Endothelial cell of umbilical vein (primary cell): ENCODE measurements around the gene NR0B1. TPM values are rescaled to one million over a fixed set of nuclear protein-coding genes. Genes with fewer than 3 reads are reported as not detected.

Source experiments
- BruUV-seq: library from RNA; stranded (reverse); fragments of 400-500 nt; replicated peaks from 2 replicates; lab custom pipeline; 2021; lab: Mats Ljungman, UMichigan
- CTCF ChIA-PET: fragments of 300-600, 350-600 bp; sonication (Branson Sonifier 250); formaldehyde crosslinking; loops from one replicate; lab custom pipeline; 2021; ENCODE audit warnings: antibody characterized with exemption, inconsistent platforms; lab: Charles Lee
- POLR2A ChIA-PET: fragments of 300-600, 350-600 bp; sonication (Branson Sonifier 250); formaldehyde crosslinking; loops from one replicate; lab custom pipeline; 2021; ENCODE audit warnings: antibody characterized with exemption, inconsistent platforms; lab: Charles Lee
- DNase-seq: peaks from one replicate; pipeline ENCODE4 v3.0.0-alpha.2; 2011; ENCODE audit warnings: low read depth, low spot score
- FAIRE-seq: peaks from 2 replicates; lab custom pipeline; 2011; peaks lifted over from hg19 to GRCh38; lab: Jason Lieb, UNC
- H2AFZ ChIP-seq: 2 replicates; pipeline ENCODE4 v1.6.0; 2012; ENCODE audit warnings: low read depth, low read length, control low read depth, inconsistent platforms
- H3K27ac ChIP-seq: 2 replicates; pipeline ENCODE4 v1.5.1; 2011; ENCODE audit warnings: low read depth, mild to moderate bottlenecking, control low read depth, low read length, moderate library complexity; ENCODE audit not compliant: insufficient read depth
- H3K27me3 ChIP-seq, 2 experiments: 2 replicates each; pipeline versions ENCODE4 v1.6.0 to v1.6.1; 2011; ENCODE audit warnings: low read length in 2 of 2, mixed read lengths in 1 of 2; ENCODE audit not compliant: control insufficient read depth in 2 of 2, insufficient read depth in 2 of 2
- H3K36me3 ChIP-seq, 2 experiments: 2 replicates in 1 of 2; 3 replicates in 1 of 2; pipeline ENCODE4 v1.5.1; 2011; ENCODE audit warnings: low read length in 2 of 2, mild to moderate bottlenecking in 1 of 2, moderate library complexity in 1 of 2; ENCODE audit not compliant: control insufficient read depth in 2 of 2, insufficient read depth in 2 of 2; ENCODE audit errors: extremely low read depth in 1 of 2
- H3K4me1 ChIP-seq: 3 replicates; pipeline ENCODE4 v1.5.1; 2011; ENCODE audit warnings: mild to moderate bottlenecking, low read length; ENCODE audit not compliant: control insufficient read depth, insufficient read depth; ENCODE audit errors: extremely low read depth
- H3K4me2 ChIP-seq: 2 replicates; pipeline ENCODE4 v1.6.1; 2011; ENCODE audit warnings: low read length, control low read depth, mixed read lengths; ENCODE audit not compliant: insufficient read depth
- H3K4me3 ChIP-seq, 3 experiments: fragments of 200-600 bp in 1 of 3; sonication (generic), shearing (Covaris generic) in 1 of 3; replicated peaks in 1 of 3; 2 replicates each; pipeline ENCODE4 v1.5.1; 2011 to 2016; ENCODE audit warnings: control low read depth in 3 of 3, low read length in 3 of 3, mild to moderate bottlenecking in 2 of 3, inconsistent platforms in 1 of 3, low read depth in 1 of 3, moderate library complexity in 1 of 3; ENCODE audit not compliant: insufficient read depth in 1 of 3
- H3K79me2 ChIP-seq: 2 replicates; pipeline ENCODE4 v1.6.0; 2012; ENCODE audit warnings: low read length, inconsistent platforms; ENCODE audit not compliant: control insufficient read depth, insufficient read depth
- H3K9ac ChIP-seq: replicated peaks from 2 replicates; pipeline ENCODE3; 2011; ENCODE audit warnings: low read length, control low read depth; ENCODE audit not compliant: insufficient read depth; ENCODE audit errors: extremely low read depth
- H3K9me1 ChIP-seq: replicated peaks from 3 replicates; pipeline ENCODE4 v1.6.0; 2011; ENCODE audit warnings: mild to moderate bottlenecking, low read length; ENCODE audit not compliant: control insufficient read depth, insufficient read depth; ENCODE audit errors: extremely low read depth
- H3K9me3 ChIP-seq: replicated peaks from 2 replicates; pipeline ENCODE4 v1.5.1; 2012; ENCODE audit warnings: low read length, inconsistent platforms; ENCODE audit not compliant: control insufficient read depth, insufficient read depth
- H4K20me1 ChIP-seq: replicated peaks from 2 replicates; pipeline ENCODE3; 2011; ENCODE audit warnings: mild to moderate bottlenecking, low read length; ENCODE audit not compliant: control insufficient read depth, insufficient read depth; ENCODE audit errors: extremely low read depth
- EZH2 ChIP-seq: IDR thresholded peaks from 2 replicates; pipeline ENCODE4 v1.6.1; 2012; ENCODE audit warnings: borderline replicate concordance, low read depth, mild to moderate bottlenecking, moderate library complexity, low read length, inconsistent platforms; ENCODE audit not compliant: severe bottlenecking
- FOS ChIP-seq: IDR thresholded peaks from 2 replicates; pipeline ENCODE4 v1.6.1; 2011; ENCODE audit warnings: mild to moderate bottlenecking, low read length, moderate library complexity, borderline replicate concordance; ENCODE audit not compliant: insufficient read depth
- GATA2 ChIP-seq: IDR thresholded peaks from 2 replicates; pipeline ENCODE4 v1.7.0; 2011; ENCODE audit warnings: low read depth, mild to moderate bottlenecking, moderate library complexity, mixed read lengths, low read length; ENCODE audit not compliant: insufficient read length, insufficient read depth
- JUN ChIP-seq: IDR thresholded peaks from 2 replicates; pipeline ENCODE4 v1.6.1; 2011; ENCODE audit warnings: borderline replicate concordance, low read depth; ENCODE audit not compliant: insufficient read length, insufficient read depth
- MYC ChIP-seq: IDR thresholded peaks from one replicate; pipeline ENCODE4 v1.6.1; 2011; ENCODE audit warnings: mild to moderate bottlenecking, low read depth, low read length
- POLR2A ChIP-seq: IDR thresholded peaks from 2 replicates; pipeline ENCODE4 v1.6.1; 2012; ENCODE audit warnings: low read depth, mild to moderate bottlenecking, control low read depth, low read length
- POLR2AphosphoS5 ChIP-seq: IDR thresholded peaks from 2 replicates; pipeline ENCODE4 v1.6.1; 2012; ENCODE audit warnings: low read depth, mild to moderate bottlenecking, control low read depth, low read length, moderate library complexity; ENCODE audit not compliant: insufficient read depth
- dilution Hi-C: fragments of 300-500 bp; cut with MboI; formaldehyde crosslinking; loops from one replicate; pipeline ENCODE4 v1.15.0; 2019; ENCODE audit warnings: low sequenced_read_pairs; ENCODE audit not compliant: extremely low pct_ligation_motif_present
- intact Hi-C: fragments of 100-400 bp; cut with micrococcal nuclease; formaldehyde crosslinking; loops from one replicate; pipeline ENCODE4 v1.10.0; 2022
- polyA plus RNA-seq, 4 experiments: library from polyadenylated mRNA; depleted of rRNA in 3 of 4; stranded (reverse) in 3 of 4; unstranded in 1 of 4; fragments of >200 nt; gene quantifications; 2 replicates each; pipeline versions ENCODE4 v1.2.1 to v1.2.3, GENCODE V29; 2011 to 2012; ENCODE audit warnings: missing spikeins in 1 of 4
- total RNA-seq: library from RNA; stranded (reverse); gene quantifications from 2 replicates; pipeline ENCODE4 v1.2.3, GENCODE V29; 2021
- TF ChIP-seq, protein P1 (sequence below): IDR thresholded peaks from 2 replicates; pipeline ENCODE4 v1.6.1; 2011; ENCODE audit not compliant: insufficient read depth, insufficient read length
- TF ChIP-seq, protein P2 (sequence below), 2 donors: IDR thresholded peaks; 1 replicate in 1 of 2; 2 replicates in 1 of 2; pipeline ENCODE4 v1.5.1; 2011; ENCODE audit warnings: low read length in 2 of 2, mild to moderate bottlenecking in 2 of 2, moderate library complexity in 2 of 2, control low read depth in 1 of 2, inconsistent platforms in 1 of 2, low read depth in 1 of 2; ENCODE audit not compliant: insufficient read depth in 1 of 2; ENCODE audit errors: extremely low read depth in 1 of 2

Gene NR0B1
- total and polyA plus RNA-seq, 2 donors (not counting 3 experiments of a cell fraction or from before 2014, with no cell fraction given) = not detected

DNA sequence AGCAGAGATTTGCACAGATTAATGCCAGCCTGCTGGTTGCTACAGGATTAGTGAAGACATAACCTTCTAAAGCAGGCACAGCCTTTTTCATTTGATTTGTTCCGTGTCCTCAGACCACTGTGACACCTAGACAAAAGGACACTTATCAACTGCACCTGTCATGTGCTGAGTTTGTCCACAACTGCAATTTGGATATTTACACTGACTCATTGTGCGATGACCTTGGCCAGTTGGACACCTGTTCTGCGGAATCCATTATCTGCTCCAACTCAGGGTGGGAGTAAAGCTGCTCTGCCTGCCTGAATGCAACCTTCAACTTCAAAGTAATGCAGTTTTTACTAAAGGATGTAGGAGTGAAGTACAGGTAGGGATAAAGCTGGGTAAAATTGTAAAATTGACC lies 4.1 kb upstream of the NR0B1 start:
- H3K27me3 ChIP-seq = peaks cover 3 to 4% of the 10 kb centered on the region in 2 experiments
- DNase-seq (no peak), FAIRE-seq (no peak)
- no peak overlapping the region for H3K4me2 ChIP-seq
- dilution Hi-C loops = no loop called here
- H3K27ac ChIP-seq = no peak overlapping the region
- TF ChIP-seq, protein P1, sequence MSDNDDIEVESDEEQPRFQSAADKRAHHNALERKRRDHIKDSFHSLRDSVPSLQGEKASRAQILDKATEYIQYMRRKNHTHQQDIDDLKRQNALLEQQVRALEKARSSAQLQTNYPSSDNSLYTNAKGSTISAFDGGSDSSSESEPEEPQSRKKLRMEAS = no peak
- TF ChIP-seq POLR2A (no peak), MYC (no peak), GATA2 (no peak), FOS (no peak)
- TF ChIP-seq, protein P2, sequence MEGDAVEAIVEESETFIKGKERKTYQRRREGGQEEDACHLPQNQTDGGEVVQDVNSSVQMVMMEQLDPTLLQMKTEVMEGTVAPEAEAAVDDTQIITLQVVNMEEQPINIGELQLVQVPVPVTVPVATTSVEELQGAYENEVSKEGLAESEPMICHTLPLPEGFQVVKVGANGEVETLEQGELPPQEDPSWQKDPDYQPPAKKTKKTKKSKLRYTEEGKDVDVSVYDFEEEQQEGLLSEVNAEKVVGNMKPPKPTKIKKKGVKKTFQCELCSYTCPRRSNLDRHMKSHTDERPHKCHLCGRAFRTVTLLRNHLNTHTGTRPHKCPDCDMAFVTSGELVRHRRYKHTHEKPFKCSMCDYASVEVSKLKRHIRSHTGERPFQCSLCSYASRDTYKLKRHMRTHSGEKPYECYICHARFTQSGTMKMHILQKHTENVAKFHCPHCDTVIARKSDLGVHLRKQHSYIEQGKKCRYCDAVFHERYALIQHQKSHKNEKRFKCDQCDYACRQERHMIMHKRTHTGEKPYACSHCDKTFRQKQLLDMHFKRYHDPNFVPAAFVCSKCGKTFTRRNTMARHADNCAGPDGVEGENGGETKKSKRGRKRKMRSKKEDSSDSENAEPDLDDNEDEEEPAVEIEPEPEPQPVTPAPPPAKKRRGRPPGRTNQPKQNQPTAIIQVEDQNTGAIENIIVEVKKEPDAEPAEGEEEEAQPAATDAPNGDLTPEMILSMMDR (IDR thresholded peaks at IDR 0.05; ENCODE audit: extremely low read depth in 1 of 2, insufficient read depth in 1 of 2, low read depth in 1 of 2, low read length in 2 of 2) = no peak
- H3K4me3 ChIP-seq = no peak overlapping the region
- H4K20me1 ChIP-seq = no peaks in the 10 kb centered on the region
- ChIA-PET CTCF (no interaction called here), POLR2A (no interaction called here)
- no peak overlapping the region for H3K9ac ChIP-seq
- H3K4me1 ChIP-seq = peaks cover 4% of the 10 kb centered on the region
- intact Hi-C loops = no loop called here
- H3K36me3 ChIP-seq = no peaks in the 10 kb centered on the region
- no peaks in the 10 kb centered on the region for H3K9me1 ChIP-seq
- BruUV-seq = no TSS peak
- H3K79me2 ChIP-seq = no peaks in the 10 kb centered on the region
- H2AFZ ChIP-seq = no peak overlapping the region
- H3K9me3 ChIP-seq = no peaks in the 10 kb centered on the region

DNA sequence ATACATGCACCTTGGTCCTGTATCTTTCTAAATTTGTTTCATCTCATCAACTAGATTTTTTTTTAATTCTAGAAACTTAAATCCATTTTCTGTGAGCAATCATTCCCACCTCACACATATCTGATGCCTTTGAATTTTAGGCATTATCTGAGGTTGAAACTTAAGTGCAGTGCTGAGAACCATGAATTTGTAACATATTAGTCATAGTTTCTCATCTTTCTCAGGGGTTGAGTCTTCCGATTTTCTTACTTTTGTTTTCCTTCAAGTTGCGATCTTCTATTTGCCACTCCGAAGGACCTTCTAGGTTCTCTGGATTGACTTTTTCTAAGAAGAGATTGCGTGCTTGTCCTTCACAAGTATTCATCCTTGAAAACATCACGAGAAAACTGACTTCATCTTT lies 3.7 kb upstream of the NR0B1 start:
- peaks cover 4% of the 10 kb centered on the region for H3K4me1 ChIP-seq
- H3K27me3 ChIP-seq = peaks cover 5 to 6% of the 10 kb centered on the region in 2 experiments
- no TSS peak for BruUV-seq
- no peaks in the 10 kb centered on the region for H3K36me3 ChIP-seq
- FAIRE-seq (no peak), DNase-seq (no peak)
- no peak overlapping the region for H3K9ac ChIP-seq
- TF ChIP-seq JUN = no peak
- TF ChIP-seq POLR2AphosphoS5 = no peak
- no peak for TF ChIP-seq MYC
- TF ChIP-seq EZH2 = no peak
- TF ChIP-seq GATA2 = no peak
- no peak for TF ChIP-seq POLR2A
- TF ChIP-seq, protein P2 (IDR thresholded peaks at IDR 0.05; ENCODE audit: extremely low read depth in 1 of 2, insufficient read depth in 1 of 2, low read depth in 1 of 2, low read length in 2 of 2) = no peak
- no peak for TF ChIP-seq FOS
- TF ChIP-seq, protein P1 = no peak
- no peaks in the 10 kb centered on the region for H3K9me1 ChIP-seq
- H3K9me3 ChIP-seq = no peaks in the 10 kb centered on the region
- no peaks in the 10 kb centered on the region for H4K20me1 ChIP-seq
- no peak overlapping the region for H3K4me3 ChIP-seq
- H3K27ac ChIP-seq = no peak overlapping the region
- intact Hi-C loops (no loop called here), dilution Hi-C loops (no loop called here)
- no peaks in the 10 kb centered on the region for H3K79me2 ChIP-seq
- ChIA-PET POLR2A (no interaction called here), CTCF (no interaction called here)
- H2AFZ ChIP-seq = no peak overlapping the region
- H3K4me2 ChIP-seq = no peak overlapping the region
